Activated B cell treated with CpG ODN at 0.5 μM for 24 hours (primary cell): ENCODE measurements around the gene TRIM74. TPM values are rescaled to one million over a fixed set of nuclear protein-coding genes. Genes with fewer than 3 reads are reported as not detected.

Source experiments
- total RNA-seq: library from RNA; stranded (reverse); gene quantifications from 2 replicates; pipeline ENCODE4 v1.2.3, GENCODE V29; 2022

Gene TRIM74
- total RNA-seq, 1 donor from 2014 or later, result 0.86 TPM

Other genes starting within 250 kb of the TRIM74 start
- gene TYW1B, start 141.3 kb downstream of the TRIM74 start, total RNA-seq, result 7.2 and 8.6 TPM in 2 replicates
- 42.6 and 46.7 TPM in 2 replicates for gene POM121, start 44.4 kb downstream of the TRIM74 start, total RNA-seq
- not detected in 2 replicates for gene SPDYE8, start 60.3 kb upstream of the TRIM74 start, total RNA-seq
- gene SPDYE11, start 88.4 kb upstream of the TRIM74 start, total RNA-seq, result not detected in 2 replicates
- gene SPDYE9, start 116.6 kb upstream of the TRIM74 start, total RNA-seq, result not detected in 2 replicates